ENCODE data around the gene TSPAN5.

Gene TSPAN5

GRCh38 chr4:98496152-98496845, 162.1 kb downstream of the TSPAN5 start:
- TF ChIP-seq, protein P1, sequence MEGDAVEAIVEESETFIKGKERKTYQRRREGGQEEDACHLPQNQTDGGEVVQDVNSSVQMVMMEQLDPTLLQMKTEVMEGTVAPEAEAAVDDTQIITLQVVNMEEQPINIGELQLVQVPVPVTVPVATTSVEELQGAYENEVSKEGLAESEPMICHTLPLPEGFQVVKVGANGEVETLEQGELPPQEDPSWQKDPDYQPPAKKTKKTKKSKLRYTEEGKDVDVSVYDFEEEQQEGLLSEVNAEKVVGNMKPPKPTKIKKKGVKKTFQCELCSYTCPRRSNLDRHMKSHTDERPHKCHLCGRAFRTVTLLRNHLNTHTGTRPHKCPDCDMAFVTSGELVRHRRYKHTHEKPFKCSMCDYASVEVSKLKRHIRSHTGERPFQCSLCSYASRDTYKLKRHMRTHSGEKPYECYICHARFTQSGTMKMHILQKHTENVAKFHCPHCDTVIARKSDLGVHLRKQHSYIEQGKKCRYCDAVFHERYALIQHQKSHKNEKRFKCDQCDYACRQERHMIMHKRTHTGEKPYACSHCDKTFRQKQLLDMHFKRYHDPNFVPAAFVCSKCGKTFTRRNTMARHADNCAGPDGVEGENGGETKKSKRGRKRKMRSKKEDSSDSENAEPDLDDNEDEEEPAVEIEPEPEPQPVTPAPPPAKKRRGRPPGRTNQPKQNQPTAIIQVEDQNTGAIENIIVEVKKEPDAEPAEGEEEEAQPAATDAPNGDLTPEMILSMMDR (conservative IDR thresholded peaks at IDR 0.05), result no peak
- no peak overlapping the region for H3K27ac ChIP-seq

- TF ChIP-seq, protein P1 (conservative IDR thresholded peaks at IDR 0.05), result no peak
- no peak for TF ChIP-seq ZFX (IDR thresholded peaks at IDR 0.05)
- H3K27ac ChIP-seq, result no peak overlapping the region
Measured at GRCh38 chr4:98493296-98493695, 165.1 kb downstream of the TSPAN5 start.

GRCh38 chr4:98491899-98492559, 166.4 kb downstream of the TSPAN5 start:
- TF ChIP-seq, protein P1 (conservative IDR thresholded peaks at IDR 0.05), result no peak
- TF ChIP-seq ZFX (IDR thresholded peaks at IDR 0.05), result no peak
- H3K27ac ChIP-seq, result no peak overlapping the region

- TF ChIP-seq, protein P1 (conservative IDR thresholded peaks at IDR 0.05), result no peak
Measured at GRCh38 chr4:98490251-98490650, 168.2 kb downstream of the TSPAN5 start.

GRCh38 chr4:98485816-98486345, 172.5 kb downstream of the TSPAN5 start:
- H3K27ac ChIP-seq, result no peak overlapping the region
- TF ChIP-seq, protein P1 (conservative IDR thresholded peaks at IDR 0.05), result no peak

More at GRCh38 chr4:98490251-98490650, 168.2 kb downstream of the TSPAN5 start:
- no peak overlapping the region for H3K27ac ChIP-seq

DNA sequence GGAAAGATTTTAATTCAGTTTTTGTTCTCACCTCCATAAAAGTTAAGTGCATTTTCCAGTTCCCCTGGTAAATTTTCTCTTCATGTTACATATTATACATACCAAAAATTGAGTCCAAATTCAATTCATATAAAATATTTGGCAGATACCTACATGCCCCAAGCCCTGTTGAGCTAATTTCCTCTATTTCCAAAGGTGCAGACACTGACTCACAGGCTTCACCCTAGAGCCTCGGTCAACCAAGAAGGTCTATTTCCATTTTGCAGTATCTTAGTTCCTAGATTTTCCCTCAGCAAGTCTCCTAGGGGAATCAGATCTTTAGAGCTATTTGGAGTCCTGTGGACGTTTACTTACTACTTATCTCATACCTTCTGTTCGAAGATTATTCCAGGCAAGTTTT, 174.4 kb downstream of the TSPAN5 start:
- no peak overlapping the region for H3K27ac ChIP-seq
- TF ChIP-seq ZFX (IDR thresholded peaks at IDR 0.05), result no peak
- TF ChIP-seq, protein P1 (conservative IDR thresholded peaks at IDR 0.05), result no peak
